Esophagus squamous epithelium (tissue), 5 donors: ENCODE data around the gene AK8. TPM values are rescaled to one million over a fixed set of nuclear protein-coding genes. Genes with fewer than 3 reads are reported as not detected.
"Not testable (repeated sequence)": the region's sequence is repeated elsewhere in the genome, so short reads cannot be mapped to it uniquely, and the experiment has no call there.

ENCODE experiments used
- DNase-seq: peaks from one replicate; lab custom pipeline; 2025; lab: John Stamatoyannopoulos, UW
- H3K27ac ChIP-seq, 4 donors: fragments of 200-600 bp; sonication (generic); one replicate each; pipeline ENCODE4 v1.5.1; 2016 to 2019; ENCODE audit warnings: mild to moderate bottlenecking in 1 of 4
- H3K27me3 ChIP-seq, 4 donors: fragments of 200-600 bp; sonication (generic); 1 replicate in 3 of 4; 2 replicates in 1 of 4; pipeline versions ENCODE4 v1.5.1 to v1.6.0; 2017 to 2021; ENCODE audit warnings: antibody characterized with exemption in 1 of 4
- H3K36me3 ChIP-seq, 3 donors: fragments of 200-600 bp; sonication (generic); one replicate each; pipeline ENCODE4 v1.5.1; 2016 to 2019
- H3K4me1 ChIP-seq, 3 donors: fragments of 200-600 bp; sonication (generic); one replicate each; pipeline ENCODE4 v1.5.1; 2017 to 2019
- H3K4me3 ChIP-seq, 4 donors: fragments of 200-600 bp; sonication (generic); 1 replicate in 3 of 4; 2 replicates in 1 of 4; pipeline ENCODE4 v1.5.1; 2016 to 2019; ENCODE audit warnings: mild to moderate bottlenecking in 2 of 4, moderate library complexity in 1 of 4
- H3K9me3 ChIP-seq, 3 donors: fragments of 200-600 bp; sonication (generic); one replicate each; pipeline ENCODE4 v1.5.1; 2016 to 2019
- POLR2A ChIP-seq, 4 donors: fragments of 450-650 bp; IDR thresholded peaks; one replicate each; pipeline ENCODE4 v1.6.1; 2017; ENCODE audit warnings: antibody characterized with exemption in 4 of 4, mild to moderate bottlenecking in 4 of 4, moderate library complexity in 3 of 4
- WGBS, 2 donors: methylation state at CpG; one replicate each; pipeline ENCODE4 v1.1.5; 2018; 5-methylcytosine and 5-hydroxymethylcytosine counted together
- intact Hi-C: fragments of 100-400 bp; cut with DNase I; formaldehyde crosslinking; loops from one replicate; pipeline ENCODE4 v1.15.0; 2022
- total RNA-seq, 4 donors: library from RNA; depleted of rRNA; stranded (reverse); fragments of >200 nt; gene quantifications; one replicate each; pipeline ENCODE4 v1.1.0, GENCODE V29; 2016
- TF ChIP-seq, protein P1 (sequence below), 6 experiments: fragments of 450-650 bp in 4 of 6; fragments of 200-600 bp in 2 of 6; sonication (generic) in 2 of 6; IDR thresholded peaks; one replicate each; pipeline ENCODE4 v1.5.1; 2016 to 2019; ENCODE audit warnings: antibody characterized with exemption in 6 of 6, mild to moderate bottlenecking in 4 of 6, moderate library complexity in 4 of 6
- donor health status: DM: yes; HTN: yes; CAD: no.

The AK8 gene
- total RNA-seq, 4 donors from 2014 or later: 0.38 to 1.1 (median 0.48) TPM; not detected in 1

- H3K4me3 ChIP-seq: no peak overlapping the region
- 80 to 87% methylated on average over 3 to 7 of the region's 11 CpGs for WGBS, 2 donors
- intact Hi-C loops: no loop called here
- no peak for TF ChIP-seq POLR2A (IDR thresholded peaks at IDR 0.05)
- TF ChIP-seq, protein P1, sequence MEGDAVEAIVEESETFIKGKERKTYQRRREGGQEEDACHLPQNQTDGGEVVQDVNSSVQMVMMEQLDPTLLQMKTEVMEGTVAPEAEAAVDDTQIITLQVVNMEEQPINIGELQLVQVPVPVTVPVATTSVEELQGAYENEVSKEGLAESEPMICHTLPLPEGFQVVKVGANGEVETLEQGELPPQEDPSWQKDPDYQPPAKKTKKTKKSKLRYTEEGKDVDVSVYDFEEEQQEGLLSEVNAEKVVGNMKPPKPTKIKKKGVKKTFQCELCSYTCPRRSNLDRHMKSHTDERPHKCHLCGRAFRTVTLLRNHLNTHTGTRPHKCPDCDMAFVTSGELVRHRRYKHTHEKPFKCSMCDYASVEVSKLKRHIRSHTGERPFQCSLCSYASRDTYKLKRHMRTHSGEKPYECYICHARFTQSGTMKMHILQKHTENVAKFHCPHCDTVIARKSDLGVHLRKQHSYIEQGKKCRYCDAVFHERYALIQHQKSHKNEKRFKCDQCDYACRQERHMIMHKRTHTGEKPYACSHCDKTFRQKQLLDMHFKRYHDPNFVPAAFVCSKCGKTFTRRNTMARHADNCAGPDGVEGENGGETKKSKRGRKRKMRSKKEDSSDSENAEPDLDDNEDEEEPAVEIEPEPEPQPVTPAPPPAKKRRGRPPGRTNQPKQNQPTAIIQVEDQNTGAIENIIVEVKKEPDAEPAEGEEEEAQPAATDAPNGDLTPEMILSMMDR (IDR thresholded peaks at IDR 0.05): no peak
- no peak overlapping the region for H3K27ac ChIP-seq
- H3K36me3 ChIP-seq: no peaks in the 10 kb centered on the region
- H3K9me3 ChIP-seq: no peaks in the 10 kb centered on the region
- DNase-seq: no peak
- H3K27me3 ChIP-seq: peaks cover 0 to 5% (median 0%) of the 10 kb centered on the region in 4 donors
- no peaks in the 10 kb centered on the region for H3K4me1 ChIP-seq
Measured at GRCh38 chr9:132776268-132776667, 101.8 kb downstream of the AK8 start.

- intact Hi-C loops: no loop called here
- 86 to 90% methylated on average over 4 of the region's 4 CpGs for WGBS, 2 donors
- DNase-seq: no peak
- TF ChIP-seq POLR2A (IDR thresholded peaks at IDR 0.05): no peak
- TF ChIP-seq, protein P1 (IDR thresholded peaks at IDR 0.05): no peak
- Histone ChIP-seq H3K27ac (no peak overlapping the region), H3K36me3 (no peaks in the 10 kb centered on the region), H3K9me3 (no peaks in the 10 kb centered on the region), H3K27me3 (peaks cover 0 to 5% (median 0%) of the 10 kb centered on the region in 4 donors), H3K4me1 (peaks cover 0 to 4% (median 1%) of the 10 kb centered on the region in 3 donors), H3K4me3 (no peak overlapping the region)
Measured at GRCh38 chr9:132775720-132776119, 102.4 kb downstream of the AK8 start.

- no peak for DNase-seq
- no peaks in the 10 kb centered on the region for H3K36me3 ChIP-seq
- intact Hi-C loops: no loop called here
- peaks cover 0 to 5% (median 0%) of the 10 kb centered on the region in 4 donors for H3K27me3 ChIP-seq
- no peaks in the 10 kb centered on the region for H3K9me3 ChIP-seq
- H3K27ac ChIP-seq: no peak overlapping the region
- WGBS, 2 donors: 100% methylated on average over 1 of the region's 1 CpG
- H3K4me1 ChIP-seq: peaks cover 0 to 10% (median 6%) of the 10 kb centered on the region in 3 donors
- H3K4me3 ChIP-seq: no peak overlapping the region
- TF ChIP-seq, protein P1 (IDR thresholded peaks at IDR 0.05): no peak
Measured at GRCh38 chr9:132774886-132775285, 103.2 kb downstream of the AK8 start.

- WGBS, 2 donors: 61 to 64% methylated on average over 7 of the region's 7 CpGs
- H3K27ac ChIP-seq: no peak overlapping the region
- H3K9me3 ChIP-seq: no peaks in the 10 kb centered on the region
- no peak for DNase-seq
- H3K27me3 ChIP-seq: no peaks in the 10 kb centered on the region
- H3K4me1 ChIP-seq: peaks cover 0 to 15% (median 9%) of the 10 kb centered on the region in 3 donors
- H3K36me3 ChIP-seq: no peaks in the 10 kb centered on the region
- intact Hi-C loops: no loop called here
- no peak overlapping the region for H3K4me3 ChIP-seq
- TF ChIP-seq POLR2A (IDR thresholded peaks at IDR 0.05): no peak
- TF ChIP-seq, protein P1 (IDR thresholded peaks at IDR 0.05): no peak
Measured at GRCh38 chr9:132773764-132774339, 104.2 kb downstream of the AK8 start.

DNA sequence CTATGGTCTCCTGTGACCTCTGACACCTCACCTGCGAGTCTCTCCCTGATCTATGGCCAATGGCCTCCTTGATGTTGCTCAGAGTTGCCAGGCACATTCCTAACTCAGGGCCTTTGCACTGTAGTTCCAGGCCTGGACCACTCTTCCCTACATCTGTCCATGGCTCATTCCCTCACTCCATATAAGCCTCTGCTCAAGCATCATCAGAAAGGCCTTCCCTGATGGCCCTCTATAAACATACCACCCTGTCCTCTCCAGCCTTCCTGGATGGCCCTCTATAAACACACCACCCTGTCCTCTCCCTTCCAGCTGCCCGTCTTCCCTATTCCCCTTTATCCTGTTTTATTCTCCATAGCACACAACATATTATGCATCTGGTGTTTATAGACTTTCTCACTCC is 105.0 kb downstream of the AK8 start:
- no peak for TF ChIP-seq POLR2A (IDR thresholded peaks at IDR 0.05)
- TF ChIP-seq, protein P1 (IDR thresholded peaks at IDR 0.05): no peak
- peaks cover 2 to 21% (median 11%) of the 10 kb centered on the region in 3 donors for H3K4me1 ChIP-seq
- no peak overlapping the region for H3K27ac ChIP-seq
- no peaks in the 10 kb centered on the region for H3K9me3 ChIP-seq
- WGBS, 2 donors: 90 to 92% methylated on average over 2 of the region's 2 CpGs
- intact Hi-C loops: no loop called here
- no peaks in the 10 kb centered on the region for H3K27me3 ChIP-seq
- H3K36me3 ChIP-seq: no peaks in the 10 kb centered on the region
- H3K4me3 ChIP-seq: no peak overlapping the region
- DNase-seq: no peak

DNA sequence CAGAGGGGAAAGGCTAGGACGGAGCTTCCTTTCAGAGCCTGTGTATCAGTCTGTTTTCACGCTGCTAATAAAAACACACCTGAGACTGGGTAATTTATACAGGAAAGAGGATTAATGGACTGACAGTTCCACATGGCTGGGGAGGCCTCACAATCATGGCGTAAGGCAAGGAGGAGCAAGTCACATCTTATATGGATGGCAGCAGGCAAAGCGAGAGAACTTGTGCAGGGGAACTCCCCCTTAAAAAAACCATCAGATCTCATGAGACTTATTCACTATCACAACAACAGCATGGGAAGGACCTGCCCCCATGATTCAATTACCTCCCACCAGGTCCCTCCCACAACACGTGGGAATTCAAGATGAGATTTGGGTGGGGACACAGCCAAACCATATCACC is 106.3 kb downstream of the AK8 start:
- H3K9me3 ChIP-seq, H3K27ac ChIP-seq, intact Hi-C loops, DNase-seq, H3K27me3 ChIP-seq, H3K4me3 ChIP-seq, H3K36me3 ChIP-seq: not testable (repeated sequence)
- peaks cover 2 to 21% (median 11%) of the 10 kb centered on the region in 3 donors for H3K4me1 ChIP-seq
- 94 to 98% methylated on average over 4 to 5 of the region's 5 CpGs for WGBS, 2 donors
